Fibroblast of pulmonary artery (primary cell): ENCODE data around the gene EVI5L.

Experiments
- DNase-seq: peaks from one replicate; pipeline ENCODE4 v3.0.0-alpha.2; 2010; ENCODE audit warnings: low read depth
- H3K4me3 ChIP-seq: replicated peaks from 2 replicates; pipeline ENCODE4 v1.5.1; 2011; ENCODE audit warnings: low read depth, mild to moderate bottlenecking, control low read depth, low read length, moderate library complexity
- TF ChIP-seq, protein P1 (sequence below): IDR thresholded peaks from 2 replicates; pipeline ENCODE4 v1.5.1; 2011; ENCODE audit warnings: mild to moderate bottlenecking, control low read depth, low read length, inconsistent platforms; ENCODE audit errors: missing control alignments

EVI5L gene

GRCh38 chr19:7869910-7870511 lies 40.0 kb downstream of the EVI5L start:
- TF ChIP-seq, protein P1, sequence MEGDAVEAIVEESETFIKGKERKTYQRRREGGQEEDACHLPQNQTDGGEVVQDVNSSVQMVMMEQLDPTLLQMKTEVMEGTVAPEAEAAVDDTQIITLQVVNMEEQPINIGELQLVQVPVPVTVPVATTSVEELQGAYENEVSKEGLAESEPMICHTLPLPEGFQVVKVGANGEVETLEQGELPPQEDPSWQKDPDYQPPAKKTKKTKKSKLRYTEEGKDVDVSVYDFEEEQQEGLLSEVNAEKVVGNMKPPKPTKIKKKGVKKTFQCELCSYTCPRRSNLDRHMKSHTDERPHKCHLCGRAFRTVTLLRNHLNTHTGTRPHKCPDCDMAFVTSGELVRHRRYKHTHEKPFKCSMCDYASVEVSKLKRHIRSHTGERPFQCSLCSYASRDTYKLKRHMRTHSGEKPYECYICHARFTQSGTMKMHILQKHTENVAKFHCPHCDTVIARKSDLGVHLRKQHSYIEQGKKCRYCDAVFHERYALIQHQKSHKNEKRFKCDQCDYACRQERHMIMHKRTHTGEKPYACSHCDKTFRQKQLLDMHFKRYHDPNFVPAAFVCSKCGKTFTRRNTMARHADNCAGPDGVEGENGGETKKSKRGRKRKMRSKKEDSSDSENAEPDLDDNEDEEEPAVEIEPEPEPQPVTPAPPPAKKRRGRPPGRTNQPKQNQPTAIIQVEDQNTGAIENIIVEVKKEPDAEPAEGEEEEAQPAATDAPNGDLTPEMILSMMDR: no peak
- DNase-seq: peak; percentile 23
- H3K4me3 ChIP-seq: no peak overlapping the region

GRCh38 chr19:7870571-7871436 lies 40.8 kb downstream of the EVI5L start:
- DNase-seq: peak; percentile 36
- no peak overlapping the region for H3K4me3 ChIP-seq
- TF ChIP-seq, protein P1: no peak

DNA sequence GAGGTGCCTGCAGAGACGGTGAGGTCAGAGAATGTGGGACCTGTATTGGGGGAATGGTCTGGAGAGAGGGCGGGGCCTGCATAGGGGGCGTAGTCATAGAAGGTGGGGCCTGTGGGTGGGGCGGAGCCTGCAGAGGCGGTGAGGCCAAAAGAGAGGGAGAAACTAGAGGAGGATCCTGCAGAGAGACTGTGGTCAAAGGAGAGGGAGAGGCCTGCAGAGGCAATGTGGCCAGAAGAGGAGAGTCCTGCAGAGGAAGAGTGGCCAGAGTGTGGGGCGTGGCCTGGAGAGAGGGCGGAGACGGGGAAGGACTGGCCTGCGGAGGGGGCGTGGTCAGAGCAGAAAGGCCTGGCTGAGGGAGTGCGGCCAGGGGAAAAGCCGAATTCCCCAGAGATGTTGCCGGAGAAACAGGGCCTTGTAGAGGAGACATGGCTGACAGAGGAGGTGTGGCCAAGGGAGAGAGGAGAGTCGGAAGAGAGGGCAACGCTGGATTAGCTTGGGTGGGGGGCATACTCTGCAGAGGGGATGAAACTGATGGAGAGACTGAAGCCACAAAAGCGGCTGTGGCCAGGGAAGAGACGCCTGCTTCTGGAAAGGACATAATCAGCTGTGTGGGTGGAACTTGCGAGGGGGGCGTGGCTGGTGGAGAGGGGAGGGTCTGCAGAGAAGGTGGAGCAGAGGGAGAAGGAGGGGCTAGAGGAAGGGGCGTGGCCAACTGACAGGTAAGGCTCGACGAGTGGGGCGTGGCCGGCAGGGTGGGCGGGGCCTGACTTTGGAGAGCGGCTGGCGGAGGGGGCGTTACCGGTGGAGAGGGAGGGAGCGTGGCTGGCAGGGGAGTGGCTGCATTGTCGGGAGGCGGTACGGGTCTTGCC lies 41.7 kb downstream of the EVI5L start:
- TF ChIP-seq, protein P1: no peak
- H3K4me3 ChIP-seq: peak overlapping the region; percentile 51
- peak; percentile 95 for DNase-seq

- H3K4me3 ChIP-seq: no peak overlapping the region
- TF ChIP-seq, protein P1: no peak
- DNase-seq: no peak
These were observed 42.5 kb downstream of the EVI5L start for GRCh38 chr19:7872306-7873204.

GRCh38 chr19:7873304-7874075 lies 43.5 kb downstream of the EVI5L start:
- TF ChIP-seq, protein P1: no peak
- no peak overlapping the region for H3K4me3 ChIP-seq
- DNase-seq: no peak
